HG03432 (cell line): ENCODE results near the gene USP48.
"Not testable (repeated sequence)": the region's sequence is repeated elsewhere in the genome, so short reads cannot be mapped to it uniquely, and the experiment has no call there.

Source experiments
- ATAC-seq: cut with Tn5 transposase; IDR thresholded peaks from one replicate; pipeline ENCODE4 v1.9.1; 2021; ENCODE audit warnings: mild to moderate bottlenecking, moderate library complexity; ENCODE audit not compliant: unreplicated experiment

The USP48 gene

DNA sequence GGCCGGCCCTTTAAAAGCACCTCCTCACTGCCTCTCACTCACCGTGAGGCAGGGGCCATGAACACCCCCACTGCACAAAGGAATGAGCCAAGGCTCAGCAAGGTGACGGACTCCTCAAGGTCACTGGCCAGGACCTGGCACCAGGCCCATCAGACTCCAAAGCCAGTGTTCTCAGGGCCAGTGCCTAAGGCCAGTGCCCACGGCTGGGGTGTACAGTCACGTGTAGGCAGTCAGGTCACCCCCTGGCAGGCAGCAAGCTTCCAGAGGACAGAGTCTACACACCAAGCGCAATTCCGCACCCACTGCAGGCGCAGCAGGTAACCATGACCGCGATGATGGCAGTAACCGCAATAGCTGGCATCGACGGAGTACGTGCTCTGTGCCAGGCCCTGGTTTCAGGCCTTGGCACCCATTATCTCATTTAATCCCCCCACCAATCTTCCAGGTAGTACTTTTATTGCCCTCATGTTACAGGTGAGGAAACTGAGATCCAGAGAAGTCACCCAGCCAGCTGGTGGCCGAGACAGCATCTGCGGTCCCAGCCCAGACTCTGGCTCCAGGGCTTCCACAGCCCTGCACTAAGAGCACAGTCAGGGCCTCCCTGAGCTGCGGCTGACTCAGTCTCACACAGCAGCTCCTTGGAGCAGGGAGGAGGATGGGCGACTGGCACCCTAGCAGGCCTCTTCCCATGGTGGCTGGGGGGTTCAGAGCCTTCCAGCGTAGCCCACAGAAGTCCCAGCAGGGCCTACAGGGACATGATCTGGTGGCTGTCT is 140.8 kb downstream of the USP48 start:
- no peak for ATAC-seq

DNA sequence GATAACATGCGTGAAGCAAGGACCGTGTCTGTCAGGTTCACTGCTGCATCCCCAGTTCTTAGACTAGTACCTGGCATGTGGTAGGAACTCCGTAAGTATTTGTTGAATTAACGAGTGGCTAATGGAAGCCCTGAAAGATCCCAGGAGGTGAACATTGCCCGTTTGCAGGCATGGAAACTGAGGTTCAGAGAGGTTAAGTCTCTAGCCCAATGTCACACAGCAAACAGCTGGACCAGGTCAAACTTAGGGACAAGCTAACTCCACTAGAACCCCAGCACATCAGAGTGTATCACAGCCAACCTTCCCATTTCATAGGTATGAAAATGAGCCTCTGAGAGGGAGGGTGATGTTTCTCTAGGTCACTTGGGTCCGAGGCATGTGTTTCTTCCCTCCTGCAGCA is 141.4 kb downstream of the USP48 start:
- no peak for ATAC-seq

DNA sequence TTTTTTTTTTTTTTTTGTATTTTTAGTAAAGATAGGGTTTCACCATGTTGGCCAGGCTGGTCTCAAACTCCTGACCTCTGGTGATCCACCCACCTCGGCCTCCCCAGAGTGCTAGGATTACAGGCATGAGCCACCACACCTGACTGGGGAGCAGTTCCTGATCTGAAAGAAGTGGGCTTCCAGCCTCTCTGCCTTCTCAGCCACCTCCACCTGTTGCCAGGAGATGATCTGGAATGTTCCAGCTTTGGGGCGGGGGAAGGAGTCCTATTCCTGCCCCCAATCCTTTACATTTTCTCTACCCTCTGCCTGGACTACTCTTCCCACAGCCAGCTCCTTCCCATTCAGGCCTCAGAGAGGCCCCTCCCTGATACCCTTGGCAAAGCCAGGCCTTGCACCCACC is 141.9 kb downstream of the USP48 start:
- no peak for ATAC-seq

DNA sequence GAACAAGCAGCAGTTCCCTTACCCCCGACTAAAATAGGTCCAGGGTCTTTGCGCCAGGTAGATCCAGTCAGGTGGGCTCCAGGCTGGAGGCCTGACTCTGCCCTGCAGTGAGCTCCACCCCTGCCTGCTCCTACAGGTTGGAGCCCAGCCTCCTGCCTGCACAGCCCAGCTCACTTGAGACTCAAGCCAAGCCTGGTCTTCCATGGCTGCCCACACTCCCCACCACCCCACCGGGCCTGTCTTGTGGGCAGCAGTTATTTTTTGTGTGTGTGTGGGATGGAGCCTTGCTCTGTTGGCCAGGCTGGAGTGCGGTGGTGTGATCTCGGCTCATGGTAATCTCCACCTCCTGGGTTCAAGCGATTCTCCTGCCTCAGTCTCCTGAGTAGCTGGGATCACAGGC is 142.3 kb downstream of the USP48 start:
- no peak for ATAC-seq

DNA sequence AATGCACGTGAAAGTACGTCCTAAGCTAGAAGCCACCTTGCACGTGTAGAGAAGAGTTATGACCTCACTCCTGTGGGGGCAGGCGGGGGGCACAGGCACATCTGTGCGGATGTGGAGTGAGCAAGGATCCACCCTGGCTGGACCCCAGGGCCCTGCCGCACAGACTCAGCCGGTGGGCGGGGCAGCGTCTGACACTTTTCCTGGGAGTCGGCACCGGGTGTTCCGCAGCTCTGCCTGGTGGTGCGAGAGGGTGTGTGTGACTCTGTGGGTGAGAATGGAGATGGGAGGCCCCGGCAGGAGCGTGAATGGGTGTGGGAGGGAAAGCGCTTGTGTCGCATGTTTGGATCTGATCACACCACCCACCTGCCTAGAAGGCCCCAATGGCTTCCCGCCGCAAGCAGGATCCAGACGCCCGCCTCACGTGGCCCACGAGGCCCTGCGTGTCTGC is 143.3 kb downstream of the USP48 start:
- ATAC-seq = no peak

DNA sequence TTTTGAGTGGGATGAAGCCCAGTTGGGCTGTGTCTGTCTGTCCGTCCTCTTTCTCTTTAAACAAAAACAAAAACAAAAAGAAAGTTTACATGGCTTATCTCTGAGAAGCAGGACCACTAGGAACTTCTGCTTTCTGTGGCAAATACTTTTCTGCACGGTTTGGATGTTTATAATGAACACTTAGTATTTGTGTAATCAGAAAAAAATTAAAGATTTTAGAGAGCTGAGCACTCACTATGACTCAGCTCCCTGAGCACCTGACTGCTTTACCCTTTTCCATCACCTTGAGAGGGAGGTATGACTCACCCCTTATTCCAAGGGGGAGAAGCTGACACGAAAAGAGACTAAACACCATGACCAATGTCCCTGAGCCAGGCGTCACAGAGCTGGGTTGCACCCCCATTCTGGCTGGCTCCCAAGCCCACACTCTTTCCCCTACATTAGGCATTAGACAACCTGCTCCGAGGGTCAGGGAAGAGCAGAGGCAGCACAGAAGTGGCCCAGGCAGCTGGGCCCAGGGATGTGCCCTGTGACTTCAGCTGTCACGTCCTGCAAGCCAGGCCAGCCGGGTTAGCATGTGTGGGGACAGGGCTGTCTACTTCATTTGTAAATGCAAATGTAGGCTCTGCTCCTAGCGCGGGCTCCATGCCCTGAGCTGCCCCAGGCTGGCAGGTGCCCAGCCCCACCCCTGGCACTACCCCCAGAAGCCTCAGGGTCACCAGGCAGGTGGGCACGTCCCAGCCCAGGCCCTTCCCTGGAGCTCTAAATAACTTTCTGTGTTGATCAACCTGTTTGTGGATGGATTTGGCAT is 144.2 kb downstream of the USP48 start:
- no peak for ATAC-seq

GRCh38 chr1:21637514-21637913 is 145.4 kb downstream of the USP48 start:
- ATAC-seq = no peak

DNA sequence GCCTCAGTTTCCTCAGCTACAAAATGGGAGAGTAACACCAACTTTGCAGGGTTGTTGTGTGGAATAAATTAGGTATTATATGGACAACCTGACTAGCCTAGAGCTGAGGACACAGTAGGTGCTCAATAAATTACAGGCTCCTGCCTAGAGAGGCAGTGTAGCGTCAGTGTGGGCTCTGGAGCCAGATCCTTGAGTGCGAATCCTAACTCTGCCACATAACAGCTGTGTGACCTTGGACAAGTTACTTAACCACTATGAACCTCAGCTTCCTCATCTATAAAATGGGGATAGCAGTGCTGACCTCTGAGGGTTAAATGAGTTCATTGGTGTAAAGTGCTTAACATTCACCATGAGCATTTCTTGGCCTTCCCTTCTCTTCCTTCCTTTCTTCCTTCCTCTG is 146.9 kb downstream of the USP48 start:
- ATAC-seq = no peak

DNA sequence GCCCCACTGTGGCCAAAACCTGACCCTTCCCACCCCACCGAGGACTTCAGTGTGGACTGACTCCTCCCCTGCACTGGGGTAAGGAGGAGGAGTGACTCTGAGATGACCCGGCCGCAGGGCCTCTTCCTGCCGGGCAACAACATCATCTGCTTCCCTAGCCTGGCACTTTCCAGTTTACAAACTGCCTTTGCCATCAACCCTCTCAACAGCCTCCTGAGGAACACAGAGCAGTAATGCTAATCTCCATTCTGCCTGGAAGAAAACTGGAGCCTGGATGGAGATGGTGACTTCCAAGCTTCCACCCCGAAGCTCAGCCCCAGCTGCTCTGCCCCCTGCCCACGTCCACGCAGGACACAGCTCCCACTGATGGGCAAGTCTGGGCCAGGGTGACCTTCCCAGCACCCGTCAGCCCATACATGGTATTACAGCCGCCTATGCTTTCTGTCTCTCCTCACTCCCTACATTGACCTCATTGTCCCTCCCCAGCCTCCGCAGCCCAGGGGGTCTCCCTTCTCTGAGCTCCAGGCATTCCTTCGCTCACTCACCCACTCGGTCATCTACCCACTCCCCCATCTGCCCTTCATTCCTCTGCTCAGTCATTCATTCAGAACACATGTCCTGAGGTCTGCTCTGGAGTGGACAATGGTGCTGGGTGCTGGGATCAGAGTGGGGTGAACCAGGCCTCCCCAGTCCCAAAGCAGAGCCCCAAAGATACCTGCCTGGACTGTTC is 148.0 kb downstream of the USP48 start:
- no peak for ATAC-seq

DNA sequence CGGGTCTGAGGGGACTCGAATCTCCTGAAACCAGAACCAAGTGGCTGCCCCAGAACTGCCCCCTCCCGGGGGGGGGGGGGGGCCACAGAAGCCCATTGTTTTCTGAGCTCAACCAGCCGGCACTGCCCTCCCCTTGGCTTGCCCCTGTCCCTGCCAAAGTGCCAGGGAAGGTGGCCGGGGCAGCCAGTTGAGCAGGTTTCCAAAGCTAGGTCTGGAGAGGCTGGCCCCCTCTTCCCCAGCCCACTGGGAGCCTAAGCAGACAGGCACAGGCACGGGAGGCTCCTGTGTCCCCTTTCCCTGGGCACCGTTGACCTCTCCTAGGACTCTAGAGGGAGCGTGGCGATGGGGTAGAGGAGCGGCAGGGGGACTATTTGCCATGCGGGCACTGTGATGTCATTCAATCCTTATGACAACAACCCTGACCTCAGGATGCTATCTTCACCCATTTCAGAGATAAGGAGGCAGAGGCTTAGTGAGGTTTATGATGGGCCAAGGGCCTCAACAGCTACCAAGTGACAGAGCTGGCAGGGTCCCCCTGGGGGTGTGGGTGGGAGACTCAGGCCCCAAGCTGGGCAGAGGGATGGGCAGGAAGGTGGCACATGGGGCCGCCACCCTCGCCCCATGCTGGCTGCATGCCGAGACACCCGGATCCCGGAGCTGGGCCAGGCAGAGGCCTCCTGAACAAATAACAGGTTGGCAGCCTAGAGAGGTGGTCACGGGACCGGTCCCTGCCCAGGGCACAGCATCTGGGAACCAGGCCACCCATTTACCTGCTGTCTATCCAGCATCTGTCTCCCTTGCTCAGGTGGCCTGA is 148.8 kb downstream of the USP48 start:
- no peak for ATAC-seq

DNA sequence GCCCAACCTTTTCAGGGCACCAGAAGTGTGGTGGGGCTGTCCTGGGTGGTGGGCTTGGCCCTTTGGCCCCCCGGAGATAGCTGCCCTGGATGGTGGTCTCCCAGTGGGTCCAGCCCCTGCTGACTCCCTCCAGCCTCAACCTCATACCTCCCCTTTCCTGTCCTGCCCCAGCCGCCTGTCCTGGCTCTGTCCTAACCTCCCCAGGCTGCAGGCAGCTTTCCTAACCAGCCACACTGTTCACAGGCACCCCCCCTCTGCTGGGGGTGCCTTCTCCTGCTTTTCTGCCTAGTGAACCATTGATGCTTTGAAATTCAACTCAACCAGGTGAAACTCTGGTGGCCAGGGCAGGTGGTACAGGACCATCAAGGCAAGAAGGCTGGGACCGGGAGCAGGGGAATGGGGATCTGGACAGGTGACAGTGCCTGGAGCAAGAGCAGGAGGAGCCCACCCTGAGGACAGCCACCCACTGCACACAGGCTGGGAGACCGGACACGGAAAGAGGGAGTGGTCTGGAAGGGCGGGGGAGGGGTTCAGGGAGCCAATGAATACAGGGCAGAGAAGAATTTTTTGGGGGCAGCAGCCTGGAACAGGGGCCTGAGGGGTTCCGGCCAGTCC is 149.7 kb downstream of the USP48 start:
- no peak for ATAC-seq

- ATAC-seq = no peak
Observed at GRCh38 chr1:21631944-21632887, 150.7 kb downstream of the USP48 start.

DNA sequence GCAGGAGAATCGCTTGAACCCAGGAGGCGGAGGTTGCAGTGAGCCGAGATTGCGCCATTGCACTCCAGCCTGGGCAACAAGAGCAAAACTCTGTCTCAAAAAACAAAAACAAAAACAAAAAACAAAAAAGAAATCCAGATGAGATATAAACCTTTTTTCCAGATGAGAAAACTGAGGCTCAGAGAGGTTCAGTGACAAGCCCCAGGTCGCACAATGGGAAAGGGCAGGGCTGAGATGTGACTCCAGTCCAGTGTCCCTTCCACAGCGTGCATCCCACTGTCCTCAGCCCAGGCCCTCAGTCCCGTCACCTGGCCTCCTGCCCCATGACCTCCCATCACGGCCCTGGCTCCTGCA is 151.4 kb downstream of the USP48 start:
- ATAC-seq = not testable (repeated sequence)

DNA sequence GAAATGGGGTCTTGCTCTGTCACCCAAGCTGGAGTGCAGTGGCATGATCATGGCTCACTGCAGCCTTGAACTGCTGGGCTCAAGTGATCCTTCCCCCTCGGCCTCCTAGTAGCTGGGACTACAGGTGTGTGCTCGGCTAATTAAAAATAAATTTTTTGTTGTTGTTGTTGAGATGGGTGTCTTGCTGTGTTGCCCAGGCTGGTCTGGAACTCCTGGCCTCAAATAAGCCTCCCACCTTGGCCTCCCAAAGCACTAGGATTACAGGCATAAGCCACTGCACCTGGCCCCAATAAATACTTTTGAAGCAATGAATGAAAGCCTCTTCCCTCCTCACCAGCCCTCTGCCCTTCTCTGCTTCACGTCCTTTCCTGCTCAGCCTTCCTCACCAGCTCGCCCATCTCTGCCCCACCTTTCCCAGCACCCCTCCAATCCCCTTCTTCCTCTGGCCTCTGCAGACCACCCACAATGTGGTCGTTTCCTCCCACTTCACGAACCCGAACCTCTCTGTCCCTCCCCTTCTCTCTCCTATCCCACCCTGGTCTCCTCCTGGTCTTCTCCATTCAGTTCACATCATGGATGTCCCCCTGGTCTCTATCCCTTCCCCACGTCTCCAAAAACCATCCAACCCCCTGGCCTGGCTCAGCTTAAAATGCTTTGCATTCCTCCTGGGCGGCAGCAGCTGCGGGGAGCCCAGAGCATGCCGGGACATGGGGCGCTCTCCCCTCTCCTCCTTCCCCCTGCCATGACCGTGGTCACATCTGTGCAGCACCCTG is 152.2 kb downstream of the USP48 start:
- ATAC-seq = no peak

- ATAC-seq = no peak
Observed at GRCh38 chr1:21629971-21630370, 153.0 kb downstream of the USP48 start.

DNA sequence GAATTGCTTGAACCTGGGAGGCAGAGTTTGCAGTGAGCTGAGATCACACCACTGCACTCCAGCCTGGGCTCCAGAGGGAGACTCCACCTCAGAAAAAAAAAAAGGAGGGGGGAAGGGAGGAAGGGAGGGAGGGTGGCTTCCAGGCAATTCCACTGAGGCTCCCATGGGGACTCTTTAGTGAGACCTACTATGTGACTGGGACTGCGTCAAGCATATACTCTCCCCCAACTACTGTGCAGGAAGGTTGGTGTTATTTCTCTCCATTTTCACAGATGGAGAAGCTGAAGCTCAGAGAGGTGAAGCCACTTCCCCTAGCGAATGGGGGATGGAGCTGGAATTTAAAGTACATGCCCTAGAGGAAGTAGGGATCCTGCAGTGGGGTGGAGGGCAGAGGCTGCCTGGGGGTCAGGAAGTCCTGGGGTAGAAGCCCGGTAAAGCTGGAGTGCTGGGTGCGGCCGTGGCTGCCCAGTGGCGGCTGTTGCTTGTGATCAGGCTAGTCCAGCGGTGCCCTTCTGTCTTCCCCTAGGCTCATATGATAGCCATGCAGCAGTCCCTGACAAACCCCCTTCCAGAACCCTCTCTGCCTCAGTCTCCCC is 154.1 kb downstream of the USP48 start:
- ATAC-seq = no peak
